Activated T-helper 9 cell treated with anti-CD3 and anti-CD28 coated beads, Interleukin-2, amount 50 U/mL, for 16 hours (primary cell): ENCODE results near the gene CABLES2.

ENCODE experiments used
- DNase-seq: peaks from one replicate; pipeline ENCODE4 v3.0.0-alpha.2; 2020; ENCODE audit warnings: low read depth

CABLES2 gene

GRCh38 chr20:62407221-62407992 is at the start of gene CABLES2:
CABLES2 (minus strand) TSS chr20:62407285; CDS start chr20:62407276, 9 bp downstream.
- peak; percentile 89 for DNase-seq

DNA sequence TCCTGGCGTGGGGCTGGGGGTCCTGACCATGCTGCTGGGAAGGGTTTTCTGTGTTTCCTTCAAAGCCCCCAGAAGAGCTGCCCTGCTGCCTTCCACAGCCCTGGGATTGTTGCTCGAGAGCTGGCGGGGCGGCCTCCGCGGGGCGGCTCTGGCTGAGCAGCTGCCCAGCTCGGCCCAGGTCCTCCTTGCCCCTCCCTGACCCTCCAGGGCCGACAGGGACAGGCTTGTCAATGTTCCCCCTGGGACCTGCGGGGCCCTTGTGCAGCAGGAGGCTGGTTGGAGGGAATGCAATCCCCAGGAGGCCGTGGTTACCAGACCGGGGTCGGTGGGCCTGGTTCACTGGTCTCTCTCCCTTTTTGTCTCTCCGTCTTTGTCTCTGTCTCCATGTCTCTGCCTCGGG is 48.8 kb upstream of the CABLES2 start:
- DNase-seq = no peak

DNA sequence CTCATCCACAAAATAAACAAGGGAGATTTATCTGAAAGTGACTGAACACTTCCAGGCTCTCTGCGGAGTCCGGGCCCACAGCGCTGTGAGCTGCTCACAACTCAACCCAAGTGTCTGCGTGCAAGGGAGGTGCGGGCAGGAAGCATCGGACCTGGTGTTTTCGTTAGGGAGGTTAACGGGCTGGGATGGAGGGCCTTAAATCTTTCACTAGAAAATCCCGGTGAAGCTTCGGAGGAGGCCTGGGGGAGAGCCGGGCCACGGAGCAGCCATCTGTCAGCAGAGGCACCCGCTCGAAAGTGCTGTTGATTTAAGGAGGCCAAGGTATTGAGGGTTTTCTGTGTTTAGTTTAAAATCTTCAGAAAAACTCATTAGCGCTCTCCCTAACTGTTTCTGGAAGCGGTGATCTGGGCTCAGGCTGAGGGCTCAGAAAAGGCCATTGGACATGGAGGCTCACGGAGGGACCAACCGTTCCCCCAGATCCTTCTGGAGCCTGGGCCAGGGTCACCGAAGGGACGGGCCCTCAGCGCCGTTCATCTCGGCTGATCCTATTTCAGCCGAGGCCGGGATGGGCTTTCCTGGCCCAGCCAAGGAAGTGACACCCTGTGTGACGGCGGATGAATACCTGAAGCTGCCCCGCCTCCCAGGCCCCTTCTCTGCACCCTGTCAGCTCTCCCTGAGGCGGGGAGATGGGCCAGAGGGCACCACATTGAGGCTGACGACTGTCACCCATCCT is 48.0 kb upstream of the CABLES2 start:
- no peak for DNase-seq

- DNase-seq = no peak
These were observed 46.2 kb upstream of the CABLES2 start for GRCh38 chr20:62453186-62453808.

- DNase-seq = no peak
These were observed 45.5 kb upstream of the CABLES2 start for GRCh38 chr20:62452475-62453095.

DNA sequence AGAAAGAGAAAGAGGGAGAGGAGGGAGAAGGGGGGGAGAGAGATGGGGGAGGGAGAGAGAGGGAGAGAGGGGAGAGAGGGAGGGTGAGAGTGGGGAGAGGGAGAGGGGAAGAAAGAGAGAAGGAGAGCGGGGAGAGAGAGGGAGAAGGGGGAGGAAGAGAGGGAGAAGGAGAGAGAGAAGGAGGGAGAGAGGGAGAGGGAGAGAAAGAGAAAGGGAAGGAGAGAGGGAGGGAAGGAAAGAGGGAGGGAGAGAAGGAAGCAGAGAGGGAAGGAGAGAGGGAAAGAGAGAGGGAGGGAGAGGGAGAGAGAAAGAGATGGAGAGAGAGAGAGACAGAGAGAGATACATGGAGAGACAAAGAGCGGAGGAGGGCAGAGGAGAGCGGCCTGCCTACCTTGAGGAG is 44.9 kb upstream of the CABLES2 start:
- no peak for DNase-seq

DNA sequence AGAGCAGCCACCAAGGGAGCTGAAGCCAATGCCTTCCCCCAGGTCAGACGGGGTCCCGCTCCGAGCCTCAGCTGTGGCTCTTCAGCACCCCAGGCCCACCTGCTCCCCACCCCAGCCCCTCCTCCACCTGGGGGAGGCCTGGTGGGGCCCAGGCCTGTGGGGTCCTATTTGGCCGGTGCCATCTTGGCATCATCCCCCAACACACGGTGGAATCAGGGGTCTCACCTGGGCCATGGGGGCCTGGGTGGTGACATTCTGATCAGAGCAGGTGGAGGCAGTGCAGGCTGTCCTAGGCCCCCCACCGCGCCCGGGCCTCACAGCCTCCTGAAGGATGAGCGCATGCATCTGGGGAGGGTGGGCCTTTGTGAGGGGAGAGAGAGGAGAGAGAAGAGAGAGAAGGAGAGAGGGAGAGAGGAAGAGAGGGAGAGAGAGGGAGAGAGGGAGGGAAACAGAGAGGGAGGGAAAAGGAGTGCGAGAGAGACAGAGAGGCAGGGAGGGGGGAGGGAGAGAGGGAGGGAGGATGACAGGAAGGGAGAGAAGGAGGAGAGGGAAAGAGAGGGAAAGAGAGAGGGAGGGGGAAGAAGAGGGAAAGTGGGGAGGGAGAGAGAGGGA is 44.2 kb upstream of the CABLES2 start:
- no peak for DNase-seq

DNA sequence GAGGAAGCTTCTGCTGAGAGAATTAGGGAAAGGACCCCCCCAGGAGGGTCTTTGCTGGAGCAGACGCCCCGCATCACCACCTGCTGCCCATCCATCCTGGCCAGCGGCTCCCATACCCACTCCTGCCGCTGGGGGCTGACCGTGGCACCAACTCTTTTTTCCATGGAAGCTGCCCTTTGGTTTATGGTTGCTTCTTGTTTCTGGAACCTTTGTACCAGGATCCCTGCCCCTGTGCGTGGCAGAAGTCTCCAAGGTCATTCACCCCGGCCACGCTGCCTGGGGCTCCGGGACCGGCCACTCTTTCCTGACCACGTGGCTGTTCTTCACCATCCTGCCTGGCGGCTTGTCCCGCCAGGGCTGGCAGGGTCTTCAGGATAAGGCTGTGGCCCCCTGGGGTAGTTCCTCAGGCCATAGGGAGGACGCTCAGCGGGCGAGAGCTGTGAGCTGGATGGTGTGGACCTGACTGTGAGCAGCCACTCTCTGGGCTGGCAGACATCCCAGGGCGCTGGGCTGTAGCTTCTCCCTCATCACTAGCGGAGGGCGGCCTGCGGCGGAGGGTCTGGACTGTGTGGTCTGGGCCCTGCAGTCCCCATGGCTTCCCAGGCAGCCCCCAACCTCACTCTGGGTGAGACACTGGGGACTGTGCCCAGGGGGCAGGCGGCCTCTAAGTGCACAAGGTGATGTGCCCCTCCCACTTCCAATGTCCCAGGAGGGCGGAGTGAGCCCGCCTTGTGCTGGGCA is 43.0 kb upstream of the CABLES2 start:
- DNase-seq = no peak

DNA sequence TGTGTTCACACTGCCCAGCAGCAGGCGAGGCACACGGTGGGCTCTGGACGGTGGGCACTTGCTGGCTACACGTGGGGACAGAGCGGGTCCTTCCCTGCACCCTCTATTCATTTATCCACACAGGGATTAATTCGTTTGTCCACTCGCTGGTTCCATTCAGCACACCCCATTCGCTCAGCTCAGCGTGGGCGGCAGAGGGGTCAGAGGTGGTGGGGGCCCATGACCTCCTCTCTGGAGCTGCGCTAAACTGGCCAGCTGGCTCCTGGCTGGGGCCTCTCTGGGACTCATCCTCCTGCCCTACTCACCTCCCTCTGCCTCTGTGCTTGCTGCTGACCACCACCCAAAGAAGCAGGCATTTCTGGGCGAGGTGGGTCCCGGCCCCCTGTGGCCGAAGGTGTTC is 41.7 kb upstream of the CABLES2 start:
- DNase-seq = no peak

DNA sequence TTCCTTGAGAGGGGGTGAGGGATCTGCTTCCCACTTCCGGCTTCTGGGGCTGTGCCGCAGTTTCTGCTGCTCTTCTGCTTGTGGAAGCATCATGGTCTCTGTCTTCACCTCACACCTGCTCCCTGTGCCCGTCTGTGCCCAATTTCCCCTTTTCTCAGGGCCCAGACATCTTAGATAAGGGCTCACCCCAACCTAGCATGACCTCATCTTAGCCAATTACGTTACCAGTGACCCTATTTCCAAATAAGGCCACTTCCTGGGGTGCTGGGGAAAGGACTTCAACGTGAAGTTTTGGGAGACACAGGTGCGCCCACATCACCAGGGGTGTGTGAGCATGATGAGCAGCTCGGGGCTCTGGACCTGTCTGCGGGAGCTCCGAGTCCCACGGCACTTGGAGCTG is 41.0 kb upstream of the CABLES2 start:
- no peak for DNase-seq

GRCh38 chr20:62446888-62447869 is 40.1 kb upstream of the CABLES2 start:
- DNase-seq = no peak

GRCh38 chr20:62446481-62446880 is 39.4 kb upstream of the CABLES2 start:
- DNase-seq = no peak

GRCh38 chr20:62445553-62446340 is 38.7 kb upstream of the CABLES2 start:
- no peak for DNase-seq

- no peak for DNase-seq
These were observed 37.2 kb upstream of the CABLES2 start for GRCh38 chr20:62444286-62444685.

DNA sequence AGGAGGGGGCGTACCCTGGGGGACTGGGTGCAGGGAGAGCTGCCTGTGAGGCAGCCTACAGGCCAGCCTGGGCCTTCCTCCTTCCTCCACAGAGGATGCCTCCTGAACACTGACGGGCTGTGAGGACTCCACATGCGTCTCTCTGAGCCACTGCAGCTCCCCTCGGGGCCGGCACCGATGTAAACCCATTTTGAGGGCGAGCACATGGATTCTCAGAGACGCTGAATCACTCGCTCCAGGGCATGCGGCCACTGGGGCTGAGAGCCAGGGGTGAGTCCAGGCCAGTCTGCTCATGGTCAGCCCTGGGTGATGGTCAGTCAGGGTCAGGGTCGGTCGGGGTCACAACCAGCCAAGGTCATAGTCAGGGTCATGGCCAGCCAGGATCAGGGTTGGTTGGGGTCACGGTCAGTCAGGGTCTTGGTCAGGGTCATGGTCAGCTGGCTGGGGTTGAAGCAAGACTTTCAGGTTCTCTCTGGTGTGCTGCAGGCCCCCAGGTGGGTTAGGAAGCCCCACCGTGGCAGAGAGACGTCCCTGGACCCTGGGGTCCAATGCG is 35.0 kb upstream of the CABLES2 start:
- DNase-seq = no peak

DNA sequence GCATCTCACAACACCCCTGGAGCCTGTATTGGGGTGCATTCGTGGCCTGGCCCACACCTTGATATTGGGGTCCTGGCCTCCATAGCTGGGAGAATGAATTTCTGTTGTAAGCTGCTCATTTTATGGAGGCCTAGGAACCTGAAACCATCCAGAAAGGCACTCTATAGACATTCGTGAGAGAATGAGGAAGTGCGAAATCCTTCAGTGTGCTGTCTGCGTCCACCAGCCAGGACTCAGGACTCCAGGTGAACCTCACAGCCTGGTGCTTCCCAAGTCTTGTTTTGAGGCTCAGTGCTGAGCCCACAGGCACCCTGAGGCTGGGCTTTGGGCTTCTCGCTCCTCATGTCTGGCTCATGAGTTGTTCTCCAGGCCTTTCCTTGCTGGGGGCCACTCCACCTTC is 32.1 kb upstream of the CABLES2 start:
- no peak for DNase-seq

GRCh38 chr20:62437927-62438326 is 30.8 kb upstream of the CABLES2 start:
- no peak for DNase-seq

- DNase-seq = no peak
These were observed 30.4 kb upstream of the CABLES2 start for GRCh38 chr20:62437496-62437895.

- no peak for DNase-seq
These were observed 29.6 kb upstream of the CABLES2 start for GRCh38 chr20:62436692-62437091.
